ENCODE data around the gene CRY2. TPM values are rescaled to one million over a fixed set of nuclear protein-coding genes. Genes with fewer than 3 reads are reported as not detected.

The CRY2 gene
- total RNA-seq, 4 donors from 2014 or later, result 48.8 to 96.4 (median 54.6) TPM

DNA sequence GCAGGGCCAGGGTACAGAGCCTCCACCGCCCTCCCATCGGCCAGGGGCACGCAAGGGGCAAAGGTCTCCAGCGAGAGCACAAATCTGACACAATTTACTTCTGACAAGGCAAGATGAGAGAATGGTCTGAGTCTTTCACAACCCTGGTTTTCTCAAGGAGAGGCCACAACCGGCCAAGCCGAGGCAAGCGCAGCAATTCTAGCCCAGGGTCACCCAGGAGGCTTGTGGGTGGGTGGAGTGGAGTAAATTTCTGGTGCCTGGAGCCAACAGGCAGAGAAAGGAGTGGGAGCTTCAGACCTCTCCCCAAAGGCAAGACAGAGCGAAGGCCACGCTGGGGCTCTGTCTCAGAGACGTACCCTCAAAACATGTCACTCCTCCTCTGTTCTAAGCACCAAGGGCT is 84.5 kb downstream of the CRY2 start:
- Histone ChIP-seq H3K27ac (no peak overlapping the region), H3K36me3 (peaks cover 2 to 69% (median 11%) of the 10 kb centered on the region in 3 donors), H3K4me3 (no peak overlapping the region), H3K4me1 (peaks cover 0 to 23% (median 3%) of the 10 kb centered on the region in 4 donors), H3K9me3 (no peaks in the 10 kb centered on the region), H3K27me3 (no peaks in the 10 kb centered on the region)
- no peak for DNase-seq (ENCODE audit: low spot score in 2 of 2)
- TF ChIP-seq, protein P1, sequence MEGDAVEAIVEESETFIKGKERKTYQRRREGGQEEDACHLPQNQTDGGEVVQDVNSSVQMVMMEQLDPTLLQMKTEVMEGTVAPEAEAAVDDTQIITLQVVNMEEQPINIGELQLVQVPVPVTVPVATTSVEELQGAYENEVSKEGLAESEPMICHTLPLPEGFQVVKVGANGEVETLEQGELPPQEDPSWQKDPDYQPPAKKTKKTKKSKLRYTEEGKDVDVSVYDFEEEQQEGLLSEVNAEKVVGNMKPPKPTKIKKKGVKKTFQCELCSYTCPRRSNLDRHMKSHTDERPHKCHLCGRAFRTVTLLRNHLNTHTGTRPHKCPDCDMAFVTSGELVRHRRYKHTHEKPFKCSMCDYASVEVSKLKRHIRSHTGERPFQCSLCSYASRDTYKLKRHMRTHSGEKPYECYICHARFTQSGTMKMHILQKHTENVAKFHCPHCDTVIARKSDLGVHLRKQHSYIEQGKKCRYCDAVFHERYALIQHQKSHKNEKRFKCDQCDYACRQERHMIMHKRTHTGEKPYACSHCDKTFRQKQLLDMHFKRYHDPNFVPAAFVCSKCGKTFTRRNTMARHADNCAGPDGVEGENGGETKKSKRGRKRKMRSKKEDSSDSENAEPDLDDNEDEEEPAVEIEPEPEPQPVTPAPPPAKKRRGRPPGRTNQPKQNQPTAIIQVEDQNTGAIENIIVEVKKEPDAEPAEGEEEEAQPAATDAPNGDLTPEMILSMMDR (IDR thresholded peaks at IDR 0.05), result no peak
- no peak for TF ChIP-seq EP300 (IDR thresholded peaks at IDR 0.05)
- no peak for TF ChIP-seq POLR2A (IDR thresholded peaks at IDR 0.05)
- 65 to 67% methylated on average over 10 of the region's 10 CpGs for WGBS, 2 donors

DNA sequence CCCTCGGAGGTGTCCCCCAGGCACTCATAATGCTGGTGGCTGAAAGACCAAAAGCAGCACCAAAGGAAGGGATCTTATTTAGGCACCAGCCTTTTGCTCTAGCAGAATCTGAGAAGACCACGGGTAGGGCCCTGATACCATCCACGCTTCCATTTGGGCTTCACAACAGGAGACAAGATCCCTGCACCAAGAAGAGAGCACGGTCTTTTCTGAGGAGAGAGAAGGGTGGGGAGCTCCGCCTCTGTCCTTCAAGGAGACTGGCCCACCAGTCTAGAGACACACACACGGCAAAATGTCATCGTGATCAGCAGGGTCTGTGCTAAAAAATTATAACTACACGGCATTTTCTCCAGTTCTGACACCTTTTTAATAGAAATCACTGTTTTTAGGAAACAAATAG is 84.9 kb downstream of the CRY2 start:
- Histone ChIP-seq H3K27me3 (no peaks in the 10 kb centered on the region), H3K9me3 (no peaks in the 10 kb centered on the region), H3K4me3 (no peak overlapping the region), H3K27ac (no peak overlapping the region), H3K36me3 (peaks cover 2 to 74% (median 11%) of the 10 kb centered on the region in 3 donors), H3K4me1 (peaks cover 0 to 23% (median 3%) of the 10 kb centered on the region in 4 donors)
- TF ChIP-seq, protein P1 (IDR thresholded peaks at IDR 0.05), result no peak
- TF ChIP-seq EP300 (IDR thresholded peaks at IDR 0.05), result no peak
- no peak for TF ChIP-seq POLR2A (IDR thresholded peaks at IDR 0.05)
- 84 to 91% methylated on average over 8 of the region's 8 CpGs for WGBS, 2 donors
- no peak for DNase-seq (ENCODE audit: low spot score in 2 of 2)

Other genes starting within 250 kb of the CRY2 start
- gene CHST1, start 181.9 kb upstream of the CRY2 start, total RNA-seq, result 1 to 10 TPM; 1.2 to 3.6 (median 1.6) TPM
- 10 to 100 TPM; 20.5 to 33.5 (median 27.2) TPM for gene SLC35C1, start 42.3 kb upstream of the CRY2 start, total RNA-seq
- 100 to 1,000 TPM; 165 to 298 (median 230) TPM for gene MAPK8IP1, start 38.2 kb downstream of the CRY2 start, total RNA-seq
- gene FREY1, start 59.8 kb downstream of the CRY2 start, total RNA-seq, result 1 to 10 TPM in 2 of 4 donors, not detected in 2; 1.0 to 7.2 TPM
- 10 to 100 TPM; 33.9 to 38.4 (median 36.5) TPM for gene PEX16, start 70.4 kb downstream of the CRY2 start, total RNA-seq
- not detected for gene LARGE2, start 75.2 kb downstream of the CRY2 start, total RNA-seq